ENCODE measurements around the gene GRIK5.

DNA sequence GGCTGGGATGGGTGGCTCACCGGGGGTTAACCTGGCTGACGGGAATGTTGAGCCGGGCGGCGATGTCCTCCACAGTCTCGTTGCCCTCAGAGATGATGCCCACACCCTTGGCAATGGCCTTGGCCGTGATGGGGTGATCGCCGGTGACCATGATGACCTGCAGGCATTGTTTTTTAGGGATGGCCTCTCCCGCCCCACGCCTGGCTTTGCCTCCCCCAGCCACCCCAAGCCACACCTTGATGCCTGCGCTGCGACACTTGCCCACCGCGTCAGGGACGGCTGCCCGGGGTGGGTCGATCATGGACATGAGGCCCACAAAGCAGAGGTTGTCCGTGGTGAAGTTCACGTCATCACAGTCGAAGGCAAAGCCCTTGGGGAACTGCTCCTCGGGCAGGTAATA lies 92.1 kb downstream of the GRIK5 start:
- no peak for TF ChIP-seq EZH2 (IDR thresholded peaks at IDR 0.05; ENCODE audit: borderline replicate concordance)
- TF ChIP-seq, protein P1, sequence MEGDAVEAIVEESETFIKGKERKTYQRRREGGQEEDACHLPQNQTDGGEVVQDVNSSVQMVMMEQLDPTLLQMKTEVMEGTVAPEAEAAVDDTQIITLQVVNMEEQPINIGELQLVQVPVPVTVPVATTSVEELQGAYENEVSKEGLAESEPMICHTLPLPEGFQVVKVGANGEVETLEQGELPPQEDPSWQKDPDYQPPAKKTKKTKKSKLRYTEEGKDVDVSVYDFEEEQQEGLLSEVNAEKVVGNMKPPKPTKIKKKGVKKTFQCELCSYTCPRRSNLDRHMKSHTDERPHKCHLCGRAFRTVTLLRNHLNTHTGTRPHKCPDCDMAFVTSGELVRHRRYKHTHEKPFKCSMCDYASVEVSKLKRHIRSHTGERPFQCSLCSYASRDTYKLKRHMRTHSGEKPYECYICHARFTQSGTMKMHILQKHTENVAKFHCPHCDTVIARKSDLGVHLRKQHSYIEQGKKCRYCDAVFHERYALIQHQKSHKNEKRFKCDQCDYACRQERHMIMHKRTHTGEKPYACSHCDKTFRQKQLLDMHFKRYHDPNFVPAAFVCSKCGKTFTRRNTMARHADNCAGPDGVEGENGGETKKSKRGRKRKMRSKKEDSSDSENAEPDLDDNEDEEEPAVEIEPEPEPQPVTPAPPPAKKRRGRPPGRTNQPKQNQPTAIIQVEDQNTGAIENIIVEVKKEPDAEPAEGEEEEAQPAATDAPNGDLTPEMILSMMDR (IDR thresholded peaks at IDR 0.05; ENCODE audit: poor library complexity): no peak
